ENCODE measurements around the gene KRT6A.
"Not testable (repeated sequence)": the region's sequence is repeated elsewhere in the genome, so short reads cannot be mapped to it uniquely, and the experiment has no call there.

KRT6A gene

DNA sequence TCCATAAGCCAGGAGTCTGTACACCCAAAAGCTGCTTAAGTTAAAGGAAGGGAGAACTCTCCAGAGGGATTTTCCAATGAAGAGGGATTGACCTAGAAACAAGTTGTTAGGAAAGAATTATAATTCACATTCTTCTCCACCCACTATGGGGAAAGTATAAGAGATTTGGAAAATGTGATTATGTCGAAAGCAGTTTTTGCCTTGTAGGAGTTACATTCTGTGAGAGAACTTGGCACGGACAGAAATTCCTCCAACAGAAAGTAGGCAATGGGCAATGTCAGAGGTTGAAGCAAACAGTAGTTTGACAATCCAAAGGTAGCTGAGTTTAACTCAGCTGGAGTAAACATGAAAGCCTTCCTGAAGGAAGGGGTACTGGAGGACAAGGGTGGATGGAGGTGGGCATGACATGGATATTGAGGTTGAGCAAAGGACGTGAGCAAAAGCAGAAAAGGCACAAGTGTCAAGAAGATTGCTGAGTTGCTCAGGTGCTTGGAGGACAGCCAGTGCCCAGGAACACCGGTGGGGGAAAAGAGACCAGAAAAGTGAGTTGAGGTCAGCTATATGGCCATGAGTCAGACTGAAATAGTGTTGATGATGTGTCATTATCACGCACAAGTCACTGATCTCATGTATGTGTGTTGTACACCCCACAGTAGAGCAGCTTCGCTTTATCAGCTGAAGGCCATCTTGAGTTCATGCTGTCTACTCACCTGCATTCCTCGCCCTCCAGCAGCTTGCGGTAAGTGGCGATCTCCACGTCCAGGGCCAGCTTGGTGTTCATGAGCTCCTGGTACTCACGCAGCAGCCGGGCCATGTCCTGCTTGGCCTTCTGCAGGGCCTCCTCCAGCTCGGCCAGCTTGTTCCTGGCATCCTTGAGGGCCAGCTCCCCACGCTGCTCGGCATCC lies 23.1 kb upstream of the KRT6A start:
- no peak overlapping the region for H3K9ac ChIP-seq (ENCODE audit: low read length)
- H3K4me1 ChIP-seq (ENCODE audit: control insufficient read depth, low read depth, low read length): no peaks in the 10 kb centered on the region
- no peaks in the 10 kb centered on the region for H3K27me3 ChIP-seq (ENCODE audit: control insufficient read depth, insufficient read depth, low read length)
- H3K9me3 ChIP-seq (ENCODE audit: control insufficient read depth, low read depth, low read length): no peaks in the 10 kb centered on the region
- H3K4me3 ChIP-seq (ENCODE audit: low read length): no peak overlapping the region
- no peak overlapping the region for H3K27ac ChIP-seq (ENCODE audit: low read length)
- H3K36me3 ChIP-seq (ENCODE audit: control insufficient read depth, low read depth, low read length): no peaks in the 10 kb centered on the region

DNA sequence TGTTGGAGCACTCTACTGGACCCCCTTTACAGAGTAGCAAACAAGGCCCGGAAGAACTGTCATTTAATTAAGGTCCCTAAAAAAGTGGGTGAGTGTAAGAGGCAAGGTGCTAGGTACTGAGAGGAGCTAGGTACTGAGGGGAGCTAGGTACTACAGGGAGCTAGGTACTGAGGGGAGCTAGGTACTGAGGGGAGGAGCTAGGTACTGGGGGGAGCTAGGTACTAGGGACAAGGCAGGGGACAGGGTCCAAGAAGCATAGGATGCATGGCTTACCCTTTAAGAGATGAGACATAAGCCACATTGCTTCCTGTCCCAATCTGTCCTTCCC lies 22.2 kb upstream of the KRT6A start:
- no peaks in the 10 kb centered on the region for H3K36me3 ChIP-seq (ENCODE audit: control insufficient read depth, low read depth, low read length)
- H3K27ac ChIP-seq (ENCODE audit: low read length): no peak overlapping the region
- H3K4me1 ChIP-seq (ENCODE audit: control insufficient read depth, low read depth, low read length): no peaks in the 10 kb centered on the region
- no peak overlapping the region for H3K9ac ChIP-seq (ENCODE audit: low read length)
- no peak overlapping the region for H3K4me3 ChIP-seq (ENCODE audit: low read length)
- no peaks in the 10 kb centered on the region for H3K27me3 ChIP-seq (ENCODE audit: control insufficient read depth, insufficient read depth, low read length)
- H3K9me3 ChIP-seq (ENCODE audit: control insufficient read depth, low read depth, low read length): no peaks in the 10 kb centered on the region

DNA sequence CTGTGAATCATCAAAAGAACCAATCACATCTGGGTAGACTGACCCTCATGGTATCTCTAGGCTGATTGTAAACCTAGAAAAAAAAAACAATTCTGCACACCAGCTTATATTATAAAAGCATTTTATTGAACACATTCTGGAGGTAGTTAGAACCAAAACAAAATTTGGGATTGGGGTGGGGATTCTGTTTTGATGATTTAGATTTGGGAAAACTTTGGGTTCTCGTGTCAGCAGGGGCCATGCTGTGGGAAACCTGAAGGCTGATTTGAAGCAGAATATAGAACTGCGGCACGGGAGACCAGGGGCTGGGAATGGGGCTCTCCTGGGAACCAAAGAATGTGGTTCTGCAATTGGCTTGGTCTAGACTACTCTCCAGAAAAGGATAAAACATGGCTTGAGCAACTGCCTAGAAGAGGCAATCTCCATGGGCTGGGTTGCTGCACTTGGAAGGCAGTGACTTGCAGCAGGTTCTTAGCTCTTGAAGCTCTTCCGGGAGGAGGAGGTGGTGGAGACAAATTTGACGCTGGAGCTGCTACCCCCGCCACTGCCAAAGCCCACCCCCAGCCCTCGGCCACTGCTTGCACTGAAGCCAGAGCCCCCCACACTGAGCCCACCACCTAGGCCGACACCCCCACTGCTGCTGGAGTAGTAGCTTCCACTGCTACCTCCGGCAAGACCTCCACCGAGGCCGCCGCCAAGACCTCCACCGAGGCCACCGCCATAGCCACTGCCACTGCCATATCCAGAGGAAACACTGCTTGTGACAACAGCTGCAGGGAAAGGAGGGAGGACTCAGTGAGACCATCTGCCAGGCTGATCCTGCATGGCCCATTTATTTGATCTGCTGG lies 21.6 kb upstream of the KRT6A start:
- Histone ChIP-seq H3K9ac (ENCODE audit: low read length) (no peak overlapping the region), H3K36me3 (ENCODE audit: control insufficient read depth, low read depth, low read length) (no peaks in the 10 kb centered on the region)

DNA sequence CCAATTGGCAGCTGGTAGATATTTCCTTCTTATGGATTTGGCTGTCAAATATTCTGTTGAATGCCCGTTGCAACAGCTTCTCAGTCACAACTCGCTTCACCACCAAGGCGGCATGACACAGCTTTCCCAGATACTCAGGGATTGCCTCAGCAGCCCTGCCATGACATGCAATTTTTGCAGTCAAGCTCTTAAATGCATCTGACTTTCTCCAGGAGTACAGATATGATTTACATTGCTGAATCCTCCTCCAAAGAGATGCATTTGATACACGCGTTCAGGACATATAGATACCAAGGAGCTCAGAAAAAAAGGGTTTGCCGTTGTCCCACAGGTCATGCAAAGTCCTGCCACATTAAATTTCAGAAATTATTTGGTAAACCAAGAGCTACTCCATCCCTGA lies 20.7 kb upstream of the KRT6A start:
- H3K27ac ChIP-seq (ENCODE audit: low read length): no peak overlapping the region
- no peak overlapping the region for H3K9ac ChIP-seq (ENCODE audit: low read length)
- no peaks in the 10 kb centered on the region for H3K9me3 ChIP-seq (ENCODE audit: control insufficient read depth, low read depth, low read length)
- no peaks in the 10 kb centered on the region for H3K36me3 ChIP-seq (ENCODE audit: control insufficient read depth, low read depth, low read length)
- H3K4me1 ChIP-seq (ENCODE audit: control insufficient read depth, low read depth, low read length): no peaks in the 10 kb centered on the region
- H3K27me3 ChIP-seq (ENCODE audit: control insufficient read depth, insufficient read depth, low read length): no peaks in the 10 kb centered on the region
- H3K4me3 ChIP-seq (ENCODE audit: low read length): no peak overlapping the region

More for the DNA sequence above, 21.6 kb upstream of the KRT6A start:
- Histone ChIP-seq H3K27ac (ENCODE audit: low read length) (no peak overlapping the region), H3K27me3 (ENCODE audit: control insufficient read depth, insufficient read depth, low read length) (no peaks in the 10 kb centered on the region), H3K9me3 (ENCODE audit: control insufficient read depth, low read depth, low read length) (no peaks in the 10 kb centered on the region), H3K4me3 (ENCODE audit: low read length) (no peak overlapping the region), H3K4me1 (ENCODE audit: control insufficient read depth, low read depth, low read length) (no peaks in the 10 kb centered on the region)

DNA sequence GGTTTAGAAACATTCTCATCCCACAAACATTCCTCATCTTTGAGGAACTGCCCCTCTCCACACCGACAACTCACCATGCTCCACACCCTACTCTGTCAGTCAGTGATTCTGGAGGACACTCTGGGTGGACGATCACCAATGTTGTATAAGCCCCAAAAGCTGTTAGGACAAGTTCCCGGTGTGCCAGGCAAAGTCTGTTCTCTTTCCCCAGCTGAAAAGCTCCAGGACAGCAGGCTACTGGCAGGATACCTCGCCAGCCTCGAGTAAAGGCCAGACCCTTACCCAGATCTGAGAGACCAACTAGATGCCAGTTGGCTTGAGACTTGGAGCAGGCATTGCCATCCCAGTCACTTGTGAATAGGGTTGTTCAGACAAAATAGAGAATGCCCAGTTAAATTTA lies 15.2 kb upstream of the KRT6A start:
- Histone ChIP-seq H3K36me3 (ENCODE audit: control insufficient read depth, low read depth, low read length) (no peaks in the 10 kb centered on the region), H3K9ac (ENCODE audit: low read length) (no peak overlapping the region), H3K27ac (ENCODE audit: low read length) (no peak overlapping the region), H3K4me3 (ENCODE audit: low read length) (no peak overlapping the region), H3K4me1 (ENCODE audit: control insufficient read depth, low read depth, low read length) (no peaks in the 10 kb centered on the region), H3K27me3 (ENCODE audit: control insufficient read depth, insufficient read depth, low read length) (no peaks in the 10 kb centered on the region), H3K9me3 (ENCODE audit: control insufficient read depth, low read depth, low read length) (no peaks in the 10 kb centered on the region)

DNA sequence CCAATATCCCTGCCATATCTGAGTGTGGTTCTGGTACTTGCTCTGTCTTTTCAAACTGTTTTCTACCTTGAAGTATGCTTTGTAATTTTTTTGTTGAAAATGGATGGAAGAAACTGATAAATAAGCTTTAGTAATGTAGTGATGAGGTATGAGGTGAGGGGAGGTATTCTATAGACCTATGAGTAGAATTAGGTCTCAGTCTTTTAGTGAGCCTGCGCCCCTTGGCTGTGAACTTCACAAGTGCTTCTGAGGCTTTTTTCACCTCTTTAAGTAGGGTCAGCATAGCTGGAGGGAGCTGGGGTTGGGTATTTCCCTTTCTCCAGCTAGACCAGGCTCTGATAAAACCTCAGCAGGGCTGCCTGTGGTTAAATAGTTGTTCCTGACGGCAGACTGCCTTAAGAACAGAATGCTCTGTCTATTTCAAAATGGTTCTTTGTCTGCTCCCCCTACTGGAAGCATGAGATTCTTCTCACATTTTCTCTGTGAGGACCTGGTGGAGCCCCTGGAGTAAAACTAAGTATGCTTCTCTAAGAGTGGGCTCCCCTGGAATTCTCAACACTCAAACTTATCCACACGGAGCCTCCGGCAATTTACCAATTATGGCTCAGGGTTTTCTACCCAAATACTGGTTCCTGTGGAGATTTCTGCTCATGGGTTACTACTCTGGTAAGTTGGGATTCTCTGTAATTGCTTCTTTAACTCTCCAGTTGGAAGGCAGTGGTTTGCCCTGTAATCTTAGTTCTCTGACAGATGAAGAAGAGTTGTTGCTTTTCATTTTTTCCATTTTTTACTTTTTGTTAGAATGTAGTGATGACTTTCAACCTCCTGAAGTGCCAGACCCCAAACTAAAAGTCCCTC lies 14.0 kb upstream of the KRT6A start:
- no peaks in the 10 kb centered on the region for H3K9me3 ChIP-seq (ENCODE audit: control insufficient read depth, low read depth, low read length)
- H3K36me3 ChIP-seq (ENCODE audit: control insufficient read depth, low read depth, low read length): no peaks in the 10 kb centered on the region
- H3K9ac ChIP-seq (ENCODE audit: low read length): no peak overlapping the region
- no peak overlapping the region for H3K27ac ChIP-seq (ENCODE audit: low read length)
- no peaks in the 10 kb centered on the region for H3K27me3 ChIP-seq (ENCODE audit: control insufficient read depth, insufficient read depth, low read length)
- H3K4me1 ChIP-seq (ENCODE audit: control insufficient read depth, low read depth, low read length): no peaks in the 10 kb centered on the region
- no peak overlapping the region for H3K4me3 ChIP-seq (ENCODE audit: low read length)

DNA sequence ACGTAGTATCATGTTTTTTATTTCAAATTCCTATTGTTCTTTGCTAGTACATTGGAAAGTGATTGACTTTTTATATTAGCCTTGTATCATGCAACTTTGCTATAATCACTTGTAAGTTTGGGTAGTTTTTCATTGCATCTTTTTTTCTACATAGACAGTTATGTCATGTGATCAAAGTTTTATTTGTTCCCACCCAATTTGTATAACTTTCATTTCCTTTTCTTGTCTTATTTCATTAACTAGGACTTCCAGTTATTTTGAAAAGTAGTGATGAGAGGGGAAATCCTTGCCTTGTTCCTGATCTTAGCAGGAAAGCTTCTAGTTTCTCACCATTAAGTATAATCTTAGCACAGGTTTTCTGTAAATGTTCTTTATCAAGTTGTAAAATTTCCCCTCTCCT lies 9.8 kb upstream of the KRT6A start:
- H3K4me3 ChIP-seq (ENCODE audit: low read length): no peak overlapping the region
- no peaks in the 10 kb centered on the region for H3K4me1 ChIP-seq (ENCODE audit: control insufficient read depth, low read depth, low read length)
- no peaks in the 10 kb centered on the region for H3K27me3 ChIP-seq (ENCODE audit: control insufficient read depth, insufficient read depth, low read length)
- H3K27ac ChIP-seq (ENCODE audit: low read length): no peak overlapping the region
- no peaks in the 10 kb centered on the region for H3K9me3 ChIP-seq (ENCODE audit: control insufficient read depth, low read depth, low read length)
- H3K36me3 ChIP-seq (ENCODE audit: control insufficient read depth, low read depth, low read length): no peaks in the 10 kb centered on the region
- H3K9ac ChIP-seq (ENCODE audit: low read length): no peak overlapping the region

DNA sequence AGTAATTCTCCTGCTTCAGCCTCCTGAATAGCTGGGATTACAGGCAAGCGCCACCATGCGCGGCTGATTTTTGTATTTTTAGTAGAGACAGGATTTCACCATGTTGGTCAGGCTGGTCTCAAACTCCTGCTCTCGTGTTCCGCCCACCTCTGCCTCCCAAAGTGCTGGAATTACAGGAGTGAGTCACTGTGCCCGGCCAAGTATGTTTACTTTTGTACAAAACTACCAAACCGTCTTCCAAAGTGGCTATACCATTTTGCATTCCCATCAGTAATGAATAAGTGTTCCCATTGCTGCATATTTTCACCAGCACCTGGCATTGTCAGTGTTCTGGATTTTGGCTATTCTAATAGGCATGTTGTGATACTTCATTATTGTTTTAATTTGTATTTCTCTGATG lies 8.4 kb upstream of the KRT6A start:
- Histone ChIP-seq H3K4me3 (ENCODE audit: low read length) (no peak overlapping the region), H3K27me3 (ENCODE audit: control insufficient read depth, insufficient read depth, low read length) (no peaks in the 10 kb centered on the region), H3K9me3 (ENCODE audit: control insufficient read depth, low read depth, low read length) (no peaks in the 10 kb centered on the region), H3K4me1 (ENCODE audit: control insufficient read depth, low read depth, low read length) (no peaks in the 10 kb centered on the region), H3K36me3 (ENCODE audit: control insufficient read depth, low read depth, low read length) (no peaks in the 10 kb centered on the region), H3K9ac (ENCODE audit: low read length) (no peak overlapping the region), H3K27ac (ENCODE audit: low read length) (no peak overlapping the region)

DNA sequence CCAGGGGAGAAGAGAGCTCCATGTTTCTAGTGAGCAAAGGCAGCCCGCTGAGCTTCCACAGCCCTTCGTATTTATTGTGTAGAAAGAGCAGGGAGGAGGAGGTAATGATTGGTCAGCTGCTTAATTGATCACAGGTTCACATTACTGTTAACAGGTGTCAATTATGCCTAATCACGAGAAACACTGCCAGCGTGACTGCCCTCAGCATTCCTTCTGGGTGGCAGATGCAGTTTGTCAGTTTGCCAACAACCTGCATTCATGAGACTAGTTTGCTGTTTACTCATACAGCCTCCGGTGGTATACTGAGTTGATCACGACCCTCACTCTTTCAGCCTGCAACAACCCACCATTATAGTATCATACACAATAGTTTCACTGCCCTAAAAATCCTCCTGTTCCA lies 7.5 kb upstream of the KRT6A start:
- H3K9me3 ChIP-seq (ENCODE audit: control insufficient read depth, low read depth, low read length); H3K4me3 ChIP-seq (ENCODE audit: low read length); H3K27me3 ChIP-seq (ENCODE audit: control insufficient read depth, insufficient read depth, low read length); H3K36me3 ChIP-seq (ENCODE audit: control insufficient read depth, low read depth, low read length); H3K27ac ChIP-seq (ENCODE audit: low read length); H3K4me1 ChIP-seq (ENCODE audit: control insufficient read depth, low read depth, low read length); H3K9ac ChIP-seq (ENCODE audit: low read length): not testable (repeated sequence)

DNA sequence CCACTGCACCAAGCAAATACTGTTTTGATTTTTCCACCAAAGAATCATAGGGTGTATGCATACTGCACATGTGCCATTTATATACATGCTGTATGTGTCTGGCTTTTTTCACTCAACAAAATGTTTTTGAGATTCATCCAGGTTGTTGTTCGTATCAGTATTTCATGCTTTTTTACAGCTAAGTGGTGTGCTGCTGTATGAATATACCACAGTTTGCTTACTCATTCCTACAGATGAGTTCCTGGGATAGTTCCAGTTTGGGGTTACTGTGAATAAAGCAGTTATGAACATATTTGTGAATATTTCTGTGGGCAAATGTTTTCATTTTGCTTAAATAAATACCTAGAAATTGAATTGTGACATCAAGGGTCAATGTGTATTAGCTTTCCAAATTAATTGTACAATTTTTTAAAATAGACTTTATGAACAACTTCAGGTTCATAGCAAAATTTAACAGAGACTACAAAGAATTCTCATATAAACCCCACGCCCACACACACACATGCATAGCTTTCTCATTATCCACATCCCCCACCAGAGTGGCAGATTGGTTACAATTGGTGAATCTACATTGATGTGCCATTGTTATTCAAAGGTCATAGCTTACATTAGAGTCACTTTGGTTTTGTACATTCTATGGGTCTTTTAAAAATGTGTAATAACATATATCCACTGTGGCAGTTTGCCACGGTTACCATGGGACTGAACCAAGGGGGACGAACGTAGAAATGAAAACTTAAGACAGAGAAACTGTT lies 6.9 kb upstream of the KRT6A start:
- no peak overlapping the region for H3K4me3 ChIP-seq (ENCODE audit: low read length)
- no peak overlapping the region for H3K9ac ChIP-seq (ENCODE audit: low read length)
- no peak overlapping the region for H3K27ac ChIP-seq (ENCODE audit: low read length)
- no peaks in the 10 kb centered on the region for H3K27me3 ChIP-seq (ENCODE audit: control insufficient read depth, insufficient read depth, low read length)
- H3K4me1 ChIP-seq (ENCODE audit: control insufficient read depth, low read depth, low read length): peaks cover 15% of the 10 kb centered on the region
- no peaks in the 10 kb centered on the region for H3K9me3 ChIP-seq (ENCODE audit: control insufficient read depth, low read depth, low read length)
- H3K36me3 ChIP-seq (ENCODE audit: control insufficient read depth, low read depth, low read length): no peaks in the 10 kb centered on the region

DNA sequence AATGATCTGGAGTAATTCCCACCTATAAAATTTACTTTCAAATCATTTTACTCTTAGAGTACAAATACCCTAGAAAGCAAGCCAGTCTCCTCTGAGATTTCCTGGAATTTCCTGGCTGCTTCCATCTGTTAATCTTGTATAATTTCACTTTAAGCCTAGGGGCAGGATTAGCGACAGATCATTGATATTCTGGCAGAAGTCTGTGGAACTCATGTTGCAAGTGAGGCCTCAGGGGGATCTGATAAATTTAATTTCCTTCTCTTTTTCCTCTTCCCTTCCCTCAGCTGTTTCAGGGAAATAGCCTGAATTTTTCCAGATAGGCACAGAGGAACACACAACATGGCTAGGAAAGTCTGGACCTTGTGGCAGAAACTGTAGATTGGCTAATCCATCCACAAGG lies 5.9 kb upstream of the KRT6A start:
- Histone ChIP-seq H3K4me3 (ENCODE audit: low read length) (no peak overlapping the region), H3K9ac (ENCODE audit: low read length) (no peak overlapping the region), H3K27me3 (ENCODE audit: control insufficient read depth, insufficient read depth, low read length) (no peaks in the 10 kb centered on the region), H3K27ac (ENCODE audit: low read length) (no peak overlapping the region), H3K9me3 (ENCODE audit: control insufficient read depth, low read depth, low read length) (no peaks in the 10 kb centered on the region), H3K4me1 (ENCODE audit: control insufficient read depth, low read depth, low read length) (peaks cover 20% of the 10 kb centered on the region), H3K36me3 (ENCODE audit: control insufficient read depth, low read depth, low read length) (no peaks in the 10 kb centered on the region)

Data from iPS-18a (cell line).